GM18517 (cell line): ENCODE measurements around the gene GARIN5A.

Experiments
- ATAC-seq: cut with Tn5 transposase; IDR thresholded peaks from one replicate; pipeline ENCODE4 v1.9.1; 2021; ENCODE audit warnings: mild to moderate bottlenecking, moderate library complexity; ENCODE audit not compliant: unreplicated experiment

Gene GARIN5A

DNA sequence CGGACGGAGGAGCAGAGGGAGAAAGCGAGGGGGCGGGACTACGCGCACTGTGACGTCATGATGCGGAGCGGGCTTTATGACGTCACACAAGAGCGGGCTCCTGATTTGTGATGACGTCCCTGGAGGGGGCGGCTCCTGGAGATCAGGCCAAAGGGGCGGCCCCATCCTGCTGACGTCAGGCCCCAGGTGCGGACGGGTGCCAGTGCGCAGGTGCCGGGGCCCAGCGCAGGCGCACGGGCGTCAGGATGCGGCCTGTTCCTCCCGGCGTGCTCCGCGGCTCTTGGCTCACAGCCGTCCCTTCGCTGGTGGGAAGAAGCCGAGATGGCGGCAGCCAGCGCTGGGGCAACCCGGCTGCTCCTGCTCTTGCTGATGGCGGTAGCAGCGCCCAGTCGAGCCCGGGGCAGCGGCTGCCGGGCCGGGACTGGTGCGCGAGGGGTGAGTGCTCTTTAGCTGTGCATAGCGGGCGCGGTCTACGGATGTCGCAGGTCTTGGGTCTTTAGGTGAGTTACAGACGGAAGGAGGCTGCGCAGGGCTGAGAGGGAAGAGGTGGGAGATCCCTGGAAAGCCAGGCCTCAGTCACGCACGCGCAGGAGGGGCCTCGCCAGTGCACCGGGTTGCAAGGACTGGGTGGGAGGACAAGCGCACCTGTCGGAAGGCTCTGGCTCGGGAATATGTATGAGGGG is at the start of gene GARIN5A, which contains the start of gene EMC10:
Gene GARIN5A, minus strand, starts transcription at position 625 of the 683 bp plus-strand sequence. Its CDS starts 460 bp downstream, at position 165.
Gene EMC10, plus strand, starts transcription at position 284 of the 683 bp plus-strand sequence. Its CDS starts 38 bp downstream, at position 322.
- no peak for ATAC-seq

DNA sequence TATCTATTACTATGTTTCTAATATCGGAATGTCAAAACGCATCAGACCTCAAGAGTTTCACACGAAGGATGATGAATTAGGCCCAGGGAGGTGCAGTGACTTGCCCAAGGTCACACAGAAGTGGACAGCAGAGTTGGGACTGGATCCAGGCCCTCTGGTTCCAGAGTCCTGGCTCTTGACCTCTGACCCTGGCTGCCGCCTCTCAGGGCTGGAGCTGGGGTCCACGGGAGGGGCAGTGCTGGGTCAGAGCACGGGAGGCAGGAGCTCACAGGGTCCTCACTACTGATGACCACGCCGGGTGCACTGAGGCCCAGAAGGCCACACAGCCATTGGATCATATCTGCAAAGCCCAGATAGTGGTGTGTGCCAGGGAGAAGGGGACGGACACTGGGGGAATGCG is 46.2 kb upstream of the GARIN5A start:
- no peak for ATAC-seq

DNA sequence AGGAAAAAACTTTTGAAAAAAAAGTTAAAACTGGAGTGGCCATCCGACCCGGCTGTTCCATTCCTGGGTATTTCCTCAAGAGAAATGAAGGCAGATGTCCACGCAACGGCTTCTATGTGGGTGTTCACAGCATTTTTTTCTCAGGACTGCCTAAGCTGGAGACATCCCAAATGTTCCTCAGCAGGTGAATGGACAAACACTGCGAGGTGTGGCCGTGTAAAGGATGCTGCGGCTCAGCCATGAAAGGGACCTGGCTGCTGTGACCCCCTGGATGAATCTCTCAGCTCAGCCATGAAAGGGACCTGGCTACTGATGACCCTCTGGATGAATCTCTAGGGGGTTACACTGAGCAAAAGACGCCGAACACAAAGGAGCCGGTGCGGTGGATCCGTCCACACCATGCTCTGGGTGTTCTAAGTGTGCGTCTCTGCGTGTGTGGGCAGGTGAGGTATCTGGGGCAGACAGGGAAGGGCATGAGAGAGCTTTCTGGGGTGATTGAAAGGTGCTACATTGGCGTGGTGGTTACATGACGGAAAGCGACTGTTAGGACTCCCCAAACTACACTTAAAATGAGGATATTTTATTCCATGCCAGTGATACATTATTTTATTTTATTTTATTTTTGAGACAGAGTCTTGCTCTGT is 44.3 kb upstream of the GARIN5A start:
- ATAC-seq: no peak

DNA sequence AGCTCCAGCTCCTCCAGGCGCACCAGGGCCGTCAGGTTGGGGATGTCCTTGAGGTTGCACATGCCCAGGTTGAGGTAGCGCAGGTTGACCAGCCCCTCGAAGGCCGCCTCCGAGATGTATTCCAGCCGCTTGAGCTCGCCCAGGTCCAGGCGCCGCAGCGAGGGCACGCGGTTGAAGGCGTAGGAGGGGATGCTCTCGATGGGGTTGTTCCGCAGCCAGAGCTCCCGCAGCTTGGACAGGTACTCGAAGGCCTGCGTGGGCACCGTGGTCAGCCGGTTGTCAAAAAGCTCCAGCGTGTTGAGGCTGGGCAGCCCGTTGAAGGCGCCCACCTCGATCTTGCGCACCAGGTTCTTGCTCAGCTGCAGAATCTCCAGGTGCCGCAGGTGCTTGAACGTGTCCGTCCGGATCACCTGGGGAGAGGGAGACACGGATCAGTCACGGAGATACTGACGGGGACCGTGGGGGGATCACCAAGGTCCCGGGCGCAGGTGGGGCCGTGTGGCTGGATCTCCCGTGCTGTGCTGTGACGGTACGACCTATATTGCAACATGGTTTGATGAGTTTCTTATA is 42.4 kb upstream of the GARIN5A start:
- no peak for ATAC-seq

DNA sequence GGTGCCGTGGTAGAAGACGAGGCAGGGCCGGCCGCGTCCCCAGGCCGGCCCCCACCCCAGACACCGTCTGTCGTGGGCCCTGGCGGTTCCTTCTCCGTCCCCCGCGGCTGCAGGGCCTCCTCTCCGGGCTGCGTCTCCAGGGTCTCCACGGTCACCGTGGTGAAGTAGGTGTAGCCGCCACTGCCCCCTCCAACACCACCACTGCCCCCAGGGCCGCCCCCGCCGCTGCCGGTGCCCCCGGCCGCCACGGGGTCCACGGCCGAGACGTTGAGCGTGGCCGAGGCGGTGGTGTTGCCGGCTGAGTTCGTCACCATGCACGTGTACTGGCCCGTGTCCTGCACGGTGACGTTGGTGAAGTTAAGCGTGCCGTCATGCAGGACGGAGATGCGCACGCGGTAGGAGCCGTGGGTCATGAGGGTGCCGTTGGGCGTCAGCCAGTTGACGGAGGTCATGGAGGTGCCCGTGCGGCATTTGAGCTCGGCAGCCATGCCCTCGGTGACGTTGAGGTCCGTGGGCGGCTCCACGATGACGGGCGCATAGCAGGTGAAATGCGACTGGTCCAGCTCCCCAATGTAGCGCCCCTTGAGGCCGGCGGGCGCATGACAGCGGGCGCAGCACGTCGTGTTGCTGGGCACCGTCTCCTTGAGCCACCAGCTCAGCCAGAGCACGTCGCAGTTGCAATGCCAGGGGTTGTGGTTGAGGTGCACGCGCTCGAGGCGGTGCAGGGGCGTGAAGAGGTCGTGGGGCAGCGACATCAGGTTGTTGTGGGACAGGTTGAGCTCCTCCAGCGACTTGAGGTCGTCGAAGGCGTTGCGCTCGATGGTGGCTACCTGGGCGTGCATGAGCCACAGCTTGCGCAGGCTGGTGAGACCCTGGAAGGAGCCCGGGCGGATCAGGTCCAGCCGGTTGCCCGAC is 41.7 kb upstream of the GARIN5A start:
- ATAC-seq: no peak

DNA sequence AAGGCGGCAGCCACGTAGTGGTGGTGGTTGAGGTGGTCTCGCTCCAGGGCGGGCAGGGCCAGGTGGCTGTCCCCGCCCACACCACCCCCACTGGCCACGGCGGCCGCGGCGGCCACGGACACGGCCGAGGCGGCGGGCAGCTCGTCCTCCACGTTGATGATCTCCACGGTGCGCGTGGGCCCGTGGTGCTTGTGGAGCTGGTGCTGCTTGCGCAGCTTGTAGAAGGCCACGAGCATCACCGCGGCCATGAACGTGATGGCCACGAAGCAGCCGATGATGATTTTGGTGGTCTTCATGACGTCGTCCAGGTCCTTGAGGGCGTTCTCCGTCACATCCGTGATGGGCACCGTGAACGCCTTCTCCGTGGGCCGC is 41.0 kb upstream of the GARIN5A start:
- ATAC-seq: no peak

DNA sequence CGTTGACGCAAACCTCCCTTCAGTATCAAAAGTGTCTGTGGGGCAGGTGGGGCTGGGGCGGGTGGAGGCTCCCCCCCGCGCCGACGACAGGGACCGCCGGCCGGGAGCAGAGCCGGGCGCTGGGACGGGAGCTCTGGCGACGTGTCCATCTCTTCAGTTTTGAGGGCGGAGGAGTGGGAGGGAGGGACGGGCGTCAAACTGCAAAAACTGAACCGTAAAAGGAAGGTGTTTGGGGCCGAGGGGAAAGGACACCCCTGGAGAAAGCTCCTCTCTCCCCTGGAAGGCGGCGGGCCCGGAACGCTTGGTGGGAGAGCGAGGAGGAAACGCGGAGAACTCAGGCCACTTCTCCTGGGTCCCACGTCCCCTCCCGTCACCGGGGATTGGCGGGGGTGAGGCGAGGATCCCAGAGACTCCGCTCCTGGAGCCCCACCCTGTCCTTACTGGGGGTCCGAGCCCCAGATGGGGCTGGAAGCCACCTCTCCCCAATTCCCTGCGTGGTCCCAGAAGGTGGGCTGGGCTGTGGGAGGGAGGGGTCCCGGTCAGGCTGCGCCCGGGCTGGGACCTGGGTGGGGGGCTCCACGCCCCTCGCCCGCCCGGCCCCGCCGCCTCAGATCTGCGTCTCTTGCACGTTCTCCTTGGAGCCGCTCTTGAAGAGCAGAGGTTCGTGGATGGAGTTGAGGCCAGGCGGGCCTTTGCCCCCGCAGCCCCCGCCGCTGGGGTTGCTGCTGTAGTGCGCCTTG is 40.5 kb upstream of the GARIN5A start:
- no peak for ATAC-seq

DNA sequence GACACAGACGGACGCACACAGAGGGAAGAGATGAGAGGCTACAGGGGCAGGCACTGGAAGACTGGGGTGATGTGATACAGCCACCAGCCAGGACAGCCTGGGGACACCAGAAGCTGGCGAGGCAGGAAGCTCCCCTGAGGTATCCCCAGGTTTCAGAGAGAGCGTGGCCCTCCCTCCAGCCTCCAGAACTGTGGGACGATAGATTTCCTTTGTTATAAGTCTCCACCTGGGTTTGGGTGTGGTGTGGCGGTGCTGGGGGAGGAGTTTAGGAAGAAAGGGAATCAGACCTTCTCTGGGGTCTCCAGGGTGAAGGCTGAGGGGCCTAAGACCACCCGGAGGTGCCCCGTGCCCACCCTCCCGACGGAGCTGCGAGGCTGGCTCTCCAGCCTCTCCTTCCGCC is 39.8 kb upstream of the GARIN5A start:
- no peak for ATAC-seq

DNA sequence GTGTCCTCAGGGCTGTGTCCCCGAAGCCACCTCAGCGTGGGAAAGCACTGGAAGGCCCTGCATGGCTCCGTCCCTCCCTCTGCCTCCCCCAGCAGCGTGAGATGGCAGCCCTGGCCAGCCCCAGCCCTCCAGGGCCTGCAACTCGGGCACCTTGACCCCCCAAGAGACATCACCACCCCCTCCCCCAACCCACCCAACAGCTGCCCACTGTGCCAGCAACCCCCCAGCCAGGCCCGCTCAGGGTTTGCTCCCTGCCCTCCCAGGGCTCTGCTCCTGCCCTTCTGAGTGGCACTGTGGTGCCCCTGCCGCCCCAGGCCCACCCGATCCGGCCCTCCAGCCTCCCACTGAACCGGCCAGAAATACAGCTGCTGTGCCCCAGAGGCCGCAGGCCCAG is 38.5 kb upstream of the GARIN5A start:
- ATAC-seq: no peak

DNA sequence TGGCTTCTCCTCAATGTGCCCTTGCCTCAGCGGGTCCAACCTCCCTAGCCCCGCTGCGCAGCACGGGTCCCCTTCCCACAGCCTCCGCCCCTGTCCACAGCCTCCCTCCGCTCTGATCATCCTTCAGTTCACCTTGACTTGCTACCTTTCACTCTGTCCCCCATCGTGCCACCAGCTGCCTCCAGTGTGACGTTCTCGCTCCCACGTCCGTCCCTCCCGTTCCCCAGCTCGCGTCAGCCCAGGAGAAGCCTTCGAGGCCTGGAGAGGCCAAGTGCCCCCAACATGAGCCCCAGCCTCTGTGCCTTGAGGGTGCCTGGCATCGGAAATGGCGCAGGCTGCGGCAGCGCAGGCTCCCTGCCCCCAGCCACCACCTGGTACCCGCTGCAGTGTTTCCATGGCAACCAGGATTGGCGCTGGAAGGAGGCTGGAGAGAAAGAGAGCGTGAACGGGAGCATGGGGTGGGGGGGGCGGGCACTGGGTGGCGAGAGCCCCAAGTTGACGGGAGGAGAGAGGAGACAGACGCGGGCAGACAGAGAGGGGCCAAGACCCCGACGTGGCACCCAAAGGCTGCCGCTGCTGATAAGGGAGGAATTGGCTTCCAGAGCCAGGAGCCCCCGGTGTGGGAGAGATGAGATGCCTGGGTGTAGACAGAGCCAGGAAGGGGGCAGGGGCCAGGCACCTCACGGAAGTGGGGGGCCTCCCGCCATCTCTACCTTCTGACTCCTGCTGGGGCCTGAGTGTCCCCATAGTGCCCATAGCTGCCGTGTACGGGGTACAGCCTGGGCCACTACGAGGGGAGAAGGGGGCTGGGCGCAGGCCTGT is 37.9 kb upstream of the GARIN5A start:
- no peak for ATAC-seq

DNA sequence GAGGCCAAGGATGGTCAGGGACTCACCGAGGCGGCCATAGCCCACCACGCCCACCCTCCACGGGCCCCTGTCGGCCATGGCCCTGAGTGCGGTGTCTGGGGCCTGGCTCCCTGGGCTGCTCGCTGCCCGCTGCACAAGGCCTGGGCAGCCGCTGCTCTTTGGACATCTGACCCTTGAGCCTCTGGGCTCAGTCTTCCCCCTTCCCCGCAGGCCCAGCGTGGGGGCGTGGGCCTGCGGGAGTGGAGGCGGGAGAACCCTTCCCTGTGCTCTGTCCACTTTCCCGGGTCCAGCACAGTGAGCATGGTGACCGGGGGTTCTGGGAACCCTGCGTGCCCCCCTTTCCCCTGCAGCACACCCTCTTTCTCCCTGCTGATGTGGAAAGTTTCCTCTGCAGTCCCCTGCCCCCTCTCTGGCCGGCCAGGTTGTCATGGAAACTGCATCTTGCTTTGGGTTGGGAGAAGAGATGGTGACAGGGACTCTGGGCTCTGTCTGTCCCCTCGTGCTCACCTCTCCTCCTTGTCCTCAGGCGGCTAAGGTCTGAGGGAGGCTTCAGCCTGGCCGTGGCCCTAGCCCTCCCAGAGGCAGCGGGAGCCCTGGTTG is 37.2 kb upstream of the GARIN5A start, which contains the start of gene ASPDH:
Gene ASPDH, minus strand, starts transcription at position 168 of the 600 bp plus-strand sequence. Its CDS starts 90 bp downstream, at position 78.
- no peak for ATAC-seq

DNA sequence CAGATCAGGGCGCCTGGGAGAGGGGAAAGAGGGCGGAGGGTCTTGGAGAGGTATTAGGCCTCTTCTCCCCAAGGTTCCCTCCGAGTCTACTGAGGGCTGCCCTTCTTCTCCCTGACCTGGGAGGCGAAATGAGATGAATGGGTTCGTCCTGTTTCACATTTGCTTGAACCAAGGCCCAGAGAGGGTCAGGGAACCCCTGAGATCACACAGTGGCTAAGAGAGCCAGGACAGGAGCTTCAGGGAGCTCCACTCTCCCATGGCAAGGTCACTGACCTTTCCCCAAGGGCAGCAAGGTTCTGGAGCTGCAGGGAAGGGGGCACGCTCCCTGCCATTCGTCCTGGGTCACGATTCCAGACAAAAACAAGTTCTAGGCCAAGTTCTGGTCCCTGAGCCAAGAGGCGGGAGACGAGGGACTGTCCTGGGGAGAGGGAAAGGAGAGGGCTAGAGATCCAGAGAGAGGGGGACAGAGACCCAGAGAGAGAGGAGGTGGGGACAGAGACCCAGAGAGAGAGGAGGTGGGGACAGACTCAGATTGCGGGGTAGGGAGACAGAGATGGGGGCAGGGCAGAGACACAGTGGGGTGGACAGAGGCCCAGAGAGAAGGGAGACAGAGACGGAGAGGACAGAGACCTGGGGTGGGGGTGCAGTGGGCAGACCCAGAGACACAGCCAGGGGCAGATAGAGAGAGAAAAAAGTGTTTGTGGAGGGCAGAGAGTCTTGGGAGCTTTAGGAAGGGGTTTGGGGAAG is 36.5 kb upstream of the GARIN5A start:
- ATAC-seq: no peak

DNA sequence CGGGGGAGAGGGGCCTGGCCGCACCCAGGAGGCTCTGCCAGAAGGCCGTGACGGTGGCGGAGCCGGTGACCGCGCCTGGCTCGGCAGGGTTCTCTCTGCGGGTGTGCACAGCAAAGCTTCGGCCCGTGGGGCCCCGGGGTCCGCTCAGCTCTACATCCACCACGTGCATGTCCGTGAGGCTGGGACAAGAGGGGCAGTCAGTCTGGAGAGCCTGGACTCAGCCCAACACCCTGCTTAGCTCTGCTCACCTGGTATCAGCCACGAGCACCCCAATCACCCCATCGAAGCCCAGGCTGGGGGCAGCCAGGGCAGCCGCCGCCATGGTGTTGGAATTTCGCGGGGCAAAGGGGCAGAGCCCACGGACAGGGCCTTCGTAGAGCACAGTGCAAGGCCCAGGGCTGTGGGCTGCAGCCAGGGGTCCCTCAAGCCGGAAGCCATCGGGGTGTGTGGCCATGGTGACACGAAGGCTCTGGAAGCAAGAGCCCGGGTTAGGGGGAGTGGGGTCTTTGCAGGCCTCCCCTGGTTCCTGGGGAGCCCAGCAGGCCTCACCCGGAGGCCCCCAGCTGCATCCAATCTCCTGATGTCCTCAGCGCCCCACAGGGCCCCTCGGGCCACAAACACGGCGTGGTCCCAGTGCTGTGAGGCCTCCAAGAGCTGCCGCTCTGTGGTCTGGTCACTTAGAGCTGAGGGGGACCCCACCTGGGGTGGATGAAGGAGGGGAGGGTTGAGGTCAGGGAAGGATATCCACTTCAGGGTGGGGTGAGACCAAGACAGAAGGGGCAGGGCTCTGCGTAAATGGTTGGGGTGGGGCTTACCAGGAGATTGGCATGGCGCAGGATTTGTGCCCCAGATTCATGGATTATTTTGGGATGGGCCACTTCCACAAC is 35.7 kb upstream of the GARIN5A start:
- ATAC-seq: no peak

DNA sequence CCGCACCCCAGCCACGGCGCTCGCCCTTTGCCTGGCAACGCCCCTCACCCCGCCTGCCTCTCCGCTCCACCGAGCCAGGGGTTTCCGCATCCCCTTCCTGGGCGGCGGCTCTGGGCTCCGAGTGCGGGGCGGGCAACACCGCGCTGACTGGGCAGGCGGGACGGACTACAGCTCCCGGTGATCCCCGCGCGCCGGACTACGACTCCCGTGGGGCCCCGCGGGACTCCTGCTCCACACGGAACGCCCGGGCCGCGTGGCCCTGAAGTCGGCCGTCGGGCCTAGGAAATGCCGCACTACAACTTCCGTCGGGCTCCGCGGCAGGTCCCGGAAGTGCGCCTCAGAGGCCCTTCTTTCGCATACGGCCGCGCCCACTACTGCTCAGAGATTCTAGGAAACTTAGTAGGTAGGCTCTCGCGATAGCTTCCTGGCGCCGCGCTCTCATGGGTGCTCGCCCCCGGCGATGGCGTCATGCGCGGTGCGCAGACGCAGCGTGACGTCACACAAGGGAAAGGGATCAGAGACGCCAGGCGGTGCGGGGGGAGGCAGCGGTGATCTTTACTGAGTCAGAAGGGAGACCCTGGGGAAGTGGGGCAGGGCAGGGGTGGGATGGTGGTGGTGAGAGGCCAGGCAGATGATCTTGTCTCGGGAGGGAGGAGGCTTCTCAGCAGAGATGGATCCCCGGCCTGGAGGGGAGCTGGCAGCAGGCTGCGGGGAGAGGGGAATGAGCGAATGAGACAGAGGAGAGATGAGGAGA is 34.6 kb upstream of the GARIN5A start, which contains the start of gene JOSD2:
Gene JOSD2, minus strand, starts transcription at position 123 of the 754 bp plus-strand sequence. CDS start 760 bp downstream, outside the sequence.
- peak; percentile 83 for ATAC-seq

DNA sequence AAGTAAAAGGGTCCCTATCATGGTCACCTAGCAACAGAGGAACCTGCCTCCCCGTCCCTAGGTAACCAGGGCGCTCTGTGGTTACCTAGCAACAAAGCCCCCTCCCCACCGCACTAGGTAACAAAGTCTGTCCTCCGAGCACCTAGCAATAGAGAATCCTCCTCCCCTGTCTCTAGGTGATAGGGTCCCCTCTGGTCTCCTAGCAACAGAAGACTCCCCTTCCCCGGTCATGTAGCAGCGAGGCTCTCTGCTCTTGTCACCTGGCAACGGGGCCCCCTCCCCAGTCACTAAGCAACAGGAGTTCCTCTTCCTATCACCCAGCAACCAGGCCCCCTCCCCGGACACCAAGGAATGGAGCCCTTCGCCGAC is 34.0 kb upstream of the GARIN5A start:
- no peak for ATAC-seq

DNA sequence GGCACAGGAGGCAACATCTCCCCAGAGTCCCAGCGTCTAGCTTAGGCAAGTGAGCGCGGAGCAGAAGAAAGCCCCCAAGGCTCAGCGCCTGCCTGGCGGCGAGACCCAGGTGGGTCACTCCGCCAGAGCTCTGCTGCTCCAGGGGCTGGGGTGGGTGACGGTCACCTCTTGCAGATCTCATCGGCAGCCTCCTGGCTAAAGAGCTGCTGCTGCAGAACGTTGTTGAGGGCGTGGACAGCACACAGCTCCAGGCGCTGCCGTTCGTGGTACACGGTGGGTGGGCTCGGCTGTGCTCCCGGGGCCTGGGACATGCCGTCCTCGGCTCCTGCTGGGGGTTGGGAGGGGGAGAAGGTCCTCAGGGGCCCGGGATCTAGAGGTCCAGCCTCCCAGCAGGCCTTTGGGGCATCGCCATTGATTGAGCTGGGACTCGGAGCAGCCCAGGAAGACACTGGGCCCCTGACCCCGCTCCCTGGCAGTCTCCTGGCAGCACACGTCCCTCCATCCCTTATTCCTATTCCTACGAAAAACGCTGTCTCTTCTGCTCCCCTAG is 33.5 kb upstream of the GARIN5A start:
- ATAC-seq: no peak
